K562 (cell line): Measurements from ENCODE around the gene NBPF3.

ENCODE experiments used
- ARID2 ChIP-seq: fragments of 450-650 bp; IDR thresholded peaks from 2 replicates; pipeline ENCODE4 v1.6.1; 2017; ENCODE audit warnings: antibody characterized with exemption, mild to moderate bottlenecking
- CTCF ChIP-seq, 3 experiments: IDR thresholded peaks in 2 of 3; conservative IDR thresholded peaks in 1 of 3; 2 replicates each; pipeline ENCODE4 v1.5.1; 2011 to 2012; ENCODE audit warnings: low read length in 3 of 3, mild to moderate bottlenecking in 3 of 3, control low read depth in 2 of 3, improper control_type of control experiment in 1 of 3, inconsistent platforms in 1 of 3, low read depth in 1 of 3, mixed read lengths in 1 of 3, moderate library complexity in 1 of 3; ENCODE audit not compliant: insufficient read depth in 2 of 3
- DIDO1 ChIP-seq: fragments of 450-650 bp; IDR thresholded peaks from 2 replicates; pipeline ENCODE4 v1.6.1; 2016; ENCODE audit warnings: low read depth, missing biosample characterization, missing genetic modification characterization
- E2F1 ChIP-seq: sonication (generic); formaldehyde crosslinking; IDR thresholded peaks from 2 replicates; pipeline ENCODE4 v1.8.1; 2023; ENCODE audit warnings: mild to moderate bottlenecking, missing genetic modification reagents, moderate library complexity
- EP300 ChIP-seq: IDR thresholded peaks from 2 replicates; pipeline ENCODE4 v1.6.1; 2012; ENCODE audit warnings: low read length, improper control_type of control experiment
- FOXP4 ChIP-seq: sonication (generic); formaldehyde crosslinking; IDR thresholded peaks from 2 replicates; pipeline ENCODE4 v1.8.0; 2022; ENCODE audit warnings: mild to moderate bottlenecking, missing genetic modification reagents, borderline replicate concordance
- HDGF ChIP-seq: fragments of 450-650 bp; IDR thresholded peaks from 2 replicates; pipeline ENCODE4 v1.6.1; 2016
- JUN ChIP-seq, 2 experiments: sonication (generic) in 1 of 2; formaldehyde crosslinking in 1 of 2; IDR thresholded peaks; 2 replicates each; pipeline versions ENCODE4 v1.6.1 to v1.8.0; 2012 to 2022; ENCODE audit warnings: borderline replicate concordance in 2 of 2, mild to moderate bottlenecking in 2 of 2, improper control_type of control experiment in 1 of 2, low read depth in 1 of 2, low read length in 1 of 2, missing genetic modification reagents in 1 of 2
- RERE ChIP-seq: sonication (generic); formaldehyde crosslinking; IDR thresholded peaks from 2 replicates; pipeline ENCODE4 v1.8.0; 2023; ENCODE audit warnings: missing genetic modification reagents, mild to moderate bottlenecking, borderline replicate concordance
- TRIM28 ChIP-seq: fragments of 450-650 bp; IDR thresholded peaks from 2 replicates; pipeline ENCODE4 v1.6.1; 2017
- VEZF1 ChIP-seq: fragments of 200-800 bp; sonication (Bioruptor generic); IDR thresholded peaks from 2 replicates; pipeline ENCODE4 v1.6.1; 2017; ENCODE audit warnings: missing genetic modification characterization, missing compliant biosample characterization
- ZFP1 ChIP-seq: fragments of 450-650 bp; formaldehyde crosslinking; IDR thresholded peaks from 2 replicates; pipeline ENCODE4 v1.4.0; 2020; ENCODE audit warnings: mild to moderate bottlenecking, mixed read lengths
- ZNF398 ChIP-seq: fragments of 250-450 bp; sonication (Bioruptor Pico); IDR thresholded peaks from 2 replicates; pipeline ENCODE4 v1.8.0; 2021; ENCODE audit warnings: moderate library complexity, mild to moderate bottlenecking, inconsistent platforms

- no peak for TF ChIP-seq JUN (IDR thresholded peaks at IDR 0.05; ENCODE audit: borderline replicate concordance, low read depth, low read length)
- no peak for TF ChIP-seq JUN (CRISPR knock-in tag; IDR thresholded peaks at IDR 0.05; ENCODE audit: borderline replicate concordance)
- no peak for TF ChIP-seq ZNF398
- TF ChIP-seq ZFP1 (CRISPR knock-in tag): no peak
- TF ChIP-seq CTCF (IDR thresholded peaks at IDR 0.05 in 2 of 3, conservative IDR thresholded peaks at IDR 0.05 in 1 of 3; ENCODE audit: insufficient read depth in 2 of 3, low read depth in 1 of 3, low read length in 3 of 3): no peak
- TF ChIP-seq EP300: no peak
- TF ChIP-seq ARID2: no peak
- TF ChIP-seq RERE (CRISPR knock-in tag): no peak
- no peak for TF ChIP-seq E2F1
- TF ChIP-seq HDGF: no peak
- no peak for TF ChIP-seq VEZF1 (CRISPR knock-in tag)
- no peak for TF ChIP-seq DIDO1 (tag)
- no peak for TF ChIP-seq FOXP4 (CRISPR knock-in tag)
- no peak for TF ChIP-seq TRIM28
Observed at GRCh38 chr1:21406659-21407058, 33.3 kb upstream of the NBPF3 start.
